SJCRH30 (cell line): ENCODE data around the gene OR2D2. TPM values are rescaled to one million over a fixed set of nuclear protein-coding genes. Genes with fewer than 3 reads are reported as not detected.
"Not testable (repeated sequence)": the region's sequence is repeated elsewhere in the genome, so short reads cannot be mapped to it uniquely, and the experiment has no call there.

Experiments
- DNase-seq, 2 experiments: peaks; one replicate each; pipeline ENCODE4 v3.0.0-alpha.2; 2015 to 2020
- H3K27ac ChIP-seq: fragments of 250-450 bp; sonication (Bioruptor Pico); 2 replicates; pipeline ENCODE4 v1.5.1; 2020; ENCODE audit warnings: mild to moderate bottlenecking, moderate library complexity
- H3K27me3 ChIP-seq: fragments of 250-450 bp; sonication (Bioruptor Pico); 2 replicates; pipeline ENCODE4 v1.5.1; 2020; ENCODE audit warnings: mild to moderate bottlenecking, moderate library complexity
- H3K36me3 ChIP-seq: fragments of 250-450 bp; sonication (Bioruptor Pico); 2 replicates; pipeline ENCODE4 v1.5.1; 2020; ENCODE audit warnings: mild to moderate bottlenecking, moderate library complexity
- H3K4me1 ChIP-seq: fragments of 250-450 bp; sonication (Bioruptor Pico); 2 replicates; pipeline ENCODE4 v1.5.1; 2020; ENCODE audit warnings: mild to moderate bottlenecking, moderate library complexity
- H3K4me3 ChIP-seq: fragments of 250-450 bp; sonication (Bioruptor Pico); 2 replicates; pipeline ENCODE4 v1.5.1; 2020; ENCODE audit warnings: mild to moderate bottlenecking, moderate library complexity
- H3K9me3 ChIP-seq: fragments of 250-450 bp; sonication (Bioruptor Pico); replicated peaks from 2 replicates; pipeline ENCODE4 v1.5.1; 2020; ENCODE audit warnings: mild to moderate bottlenecking, moderate library complexity
- total RNA-seq: library from RNA; depleted of rRNA; stranded (reverse); fragments of >200 nt; shearing (Covaris generic); gene quantifications from 2 replicates; pipeline ENCODE4 v1.2.3, GENCODE V29; 2014; rRNA removed

OR2D2 gene
- total RNA-seq, 1 experiment from 2014 or later: not detected

DNA sequence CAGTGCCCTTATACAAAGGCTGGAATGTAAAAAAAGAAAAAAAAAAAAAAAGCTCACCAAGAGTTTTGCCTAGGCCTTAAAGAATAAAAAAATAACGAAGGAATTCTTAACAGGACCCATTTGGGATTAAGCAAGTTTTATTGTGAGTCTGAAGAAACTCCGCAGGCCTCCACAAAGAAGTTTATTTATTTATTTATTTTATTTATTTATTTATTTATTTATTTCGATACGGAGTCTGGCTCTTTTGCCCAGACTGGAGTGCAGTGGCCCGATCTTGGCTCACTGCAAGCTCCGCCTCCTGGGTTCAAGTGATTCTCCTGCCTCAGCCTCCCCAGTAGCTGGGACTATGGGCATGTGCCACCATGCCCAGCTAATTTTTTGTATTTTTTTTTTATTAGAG is 37.5 kb downstream of the OR2D2 start:
- H3K9me3 ChIP-seq, H3K4me1 ChIP-seq, H3K36me3 ChIP-seq, H3K27me3 ChIP-seq, H3K27ac ChIP-seq, H3K4me3 ChIP-seq, DNase-seq: not testable (repeated sequence)

DNA sequence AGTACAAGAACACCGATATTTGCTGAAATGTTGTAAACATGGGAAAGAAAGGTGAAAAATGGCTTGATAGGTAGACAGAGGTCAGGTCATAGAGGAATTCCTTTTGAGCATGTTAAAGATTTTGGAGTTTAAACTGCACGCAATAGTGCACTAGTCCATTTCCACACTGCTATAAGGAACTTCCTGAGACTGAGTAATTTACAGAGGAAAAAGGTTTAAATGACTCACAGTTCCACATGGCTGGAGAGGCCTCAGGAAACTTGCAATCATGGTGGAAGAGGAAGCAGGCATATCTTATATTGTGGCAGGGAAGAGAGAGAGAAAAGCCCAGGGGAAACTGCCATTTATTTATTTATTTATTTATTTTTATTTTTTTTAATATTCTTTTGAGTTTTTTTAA is 41.8 kb downstream of the OR2D2 start:
- no peak for DNase-seq
- Histone ChIP-seq H3K27ac (no peak overlapping the region), H3K27me3 (no peaks in the 10 kb centered on the region), H3K4me1 (no peaks in the 10 kb centered on the region), H3K9me3 (no peaks in the 10 kb centered on the region), H3K4me3 (no peak overlapping the region), H3K36me3 (no peaks in the 10 kb centered on the region)

DNA sequence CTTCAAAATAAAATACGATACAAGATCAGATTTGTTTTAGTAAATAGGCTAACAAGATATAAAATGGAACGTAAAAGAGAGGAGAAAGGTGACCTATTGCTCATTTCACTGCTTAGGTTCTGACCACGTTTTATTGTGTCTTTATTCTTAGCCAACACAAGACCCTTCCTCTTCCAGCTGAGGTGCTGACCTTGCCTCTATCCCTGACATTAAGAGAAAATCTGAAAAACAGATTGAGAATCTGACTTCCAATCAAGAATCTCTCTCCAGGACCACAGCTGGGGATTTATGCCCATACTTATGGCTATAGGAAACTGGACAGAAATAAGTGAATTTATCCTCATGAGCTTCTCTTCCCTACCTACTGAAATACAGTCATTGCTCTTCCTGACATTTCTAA is 46.9 kb downstream of the OR2D2 start, which contains the start of gene OR10A5:
TSS of gene OR10A5 (plus strand) at position 301 of the 400 bp plus-strand sequence. CDS start at position 301, 0 bp downstream.
- no peak for DNase-seq
- H3K4me1 ChIP-seq: no peaks in the 10 kb centered on the region
- no peaks in the 10 kb centered on the region for H3K36me3 ChIP-seq
- H3K27ac ChIP-seq: no peak within 1 kb of the TSS
- H3K9me3 ChIP-seq: no peaks in the 10 kb centered on the region
- no peak within 1 kb of the TSS for H3K4me3 ChIP-seq
- H3K27me3 ChIP-seq: no peaks in the 10 kb centered on the region

GRCh38 chr11:6844356-6844755 is 47.9 kb downstream of the OR2D2 start:
- peak; percentile 6 to 22 for DNase-seq
- Histone ChIP-seq H3K9me3 (no peaks in the 10 kb centered on the region), H3K36me3 (no peaks in the 10 kb centered on the region), H3K4me3 (no peak overlapping the region), H3K27ac (no peak overlapping the region), H3K27me3 (peaks cover 7% of the 10 kb centered on the region; the same call in 1 of the 2 replicates), H3K4me1 (no peaks in the 10 kb centered on the region)

DNA sequence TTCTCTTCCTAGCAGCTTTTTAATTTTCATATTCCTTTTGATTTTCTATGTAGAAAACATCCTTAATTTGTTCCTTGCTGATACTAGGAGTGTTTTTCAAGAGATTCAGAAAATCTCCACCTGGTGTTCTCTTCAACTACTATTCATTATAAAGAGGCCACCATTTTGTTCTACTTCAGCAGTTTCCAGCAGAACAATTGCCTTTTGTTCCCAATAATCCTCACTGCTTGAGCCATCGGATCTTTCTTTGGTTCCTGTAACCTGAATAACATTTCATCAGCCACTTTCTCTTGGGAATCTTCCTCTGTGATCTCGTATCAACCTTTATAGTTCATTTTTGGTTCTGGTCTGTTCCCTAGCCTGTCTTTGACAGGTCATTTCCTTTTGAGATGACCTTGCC is 48.6 kb downstream of the OR2D2 start:
- no peaks in the 10 kb centered on the region for H3K36me3 ChIP-seq
- no peak overlapping the region for H3K4me3 ChIP-seq
- H3K27me3 ChIP-seq: peaks cover 7% of the 10 kb centered on the region; the same call in 1 of the 2 replicates
- no peaks in the 10 kb centered on the region for H3K4me1 ChIP-seq
- H3K9me3 ChIP-seq: no peaks in the 10 kb centered on the region
- no peak overlapping the region for H3K27ac ChIP-seq
- DNase-seq: peak in 1 of 2 experiments; percentile 5

DNA sequence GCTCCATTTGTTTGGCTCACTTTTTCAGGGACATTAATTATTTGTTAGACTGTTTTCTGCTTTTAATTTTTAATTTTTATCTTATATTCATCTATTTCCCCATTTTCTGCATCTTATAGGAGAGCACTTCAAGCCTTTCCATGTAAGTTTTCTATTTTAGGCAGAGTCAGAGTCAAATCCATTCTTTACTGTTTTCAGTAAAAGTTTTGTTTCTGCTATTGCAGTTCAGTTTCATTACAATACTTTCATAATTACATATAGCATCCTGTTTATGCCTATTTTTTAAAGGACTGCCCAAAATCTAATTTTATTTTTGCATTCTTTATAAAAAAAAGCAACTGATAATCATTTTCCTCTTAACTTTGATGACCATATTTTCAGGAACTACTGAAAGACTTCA is 50.6 kb downstream of the OR2D2 start:
- no peak overlapping the region for H3K27ac ChIP-seq
- no peaks in the 10 kb centered on the region for H3K9me3 ChIP-seq
- no peaks in the 10 kb centered on the region for H3K4me1 ChIP-seq
- H3K36me3 ChIP-seq: no peaks in the 10 kb centered on the region
- no peak overlapping the region for H3K4me3 ChIP-seq
- DNase-seq: no peak
- peaks cover 7% of the 10 kb centered on the region; the same call in 1 of the 2 replicates for H3K27me3 ChIP-seq

Other genes with a start within 250 kb of the OR2D2 start
- 9.5 and 9.6 TPM in 2 replicates for gene DCHS1, start 236.7 kb downstream of the OR2D2 start, total RNA-seq
- 44.2 and 45.5 TPM in 2 replicates for gene MRPL17, start 209.2 kb downstream of the OR2D2 start, total RNA-seq
- gene OR2AG2, start 120.5 kb downstream of the OR2D2 start, total RNA-seq: not detected in 2 replicates
- gene OR2AG1, start 109.5 kb downstream of the OR2D2 start, total RNA-seq: not detected in 2 replicates
- not detected in 2 replicates for gene OR6A2, start 92.8 kb downstream of the OR2D2 start, total RNA-seq
- not detected in 2 replicates for gene OR10A5, start 46.8 kb downstream of the OR2D2 start, total RNA-seq
- not detected in 2 replicates for gene OR10A2, start 29.4 kb downstream of the OR2D2 start, total RNA-seq
- not detected in 2 replicates for gene OR10A4, start 15.9 kb downstream of the OR2D2 start, total RNA-seq
- not detected in 2 replicates for gene OR2D3, start 28.5 kb upstream of the OR2D2 start, total RNA-seq
- not detected in 2 replicates for gene ZNF215, start 33.9 kb upstream of the OR2D2 start, total RNA-seq
- gene ZNF214, start 127.8 kb upstream of the OR2D2 start, total RNA-seq: 0.20 and 0.61 TPM in 2 replicates
- not detected in 2 replicates for gene NLRP14, start 128.0 kb upstream of the OR2D2 start, total RNA-seq
- gene RBMXL2, start 196.5 kb upstream of the OR2D2 start, total RNA-seq: not detected in 2 replicates